ENCODE data around the gene ANKS1A. TPM values are rescaled to one million over a fixed set of nuclear protein-coding genes. Genes with fewer than 3 reads are reported as not detected.

Gene ANKS1A
- polyA plus RNA-seq, 1 of the 3 experiments (the other 2 are of a cell fraction): 7.6 TPM

- 100% methylated on average over 5 of the region's 5 CpGs for WGBS (ENCODE audit: low lambda C conversion rate)
- Histone ChIP-seq H2AFZ (ENCODE audit: low read depth) (no peak overlapping the region), H3K27me3 (ENCODE audit: insufficient read depth) (no peaks in the 10 kb centered on the region), H4K20me1 (ENCODE audit: insufficient read depth) (no peaks in the 10 kb centered on the region), H3K27ac (ENCODE audit: low read depth in 2 of 2, low read length in 1 of 2) (no peak overlapping the region), H3K9me3 (no peaks in the 10 kb centered on the region), H3K36me3 (replicated peaks in 1 of 2; ENCODE audit: control insufficient read depth in 1 of 2, insufficient read depth in 2 of 2, low read length in 1 of 2) (peaks cover 0 to 2% of the 10 kb centered on the region in 2 experiments), H3K9ac (no peak overlapping the region), H3K4me1 (ENCODE audit: control insufficient read depth in 1 of 2, insufficient read depth in 2 of 2, low read depth in 1 of 2, low read length in 1 of 2) (peaks cover 0 to 15% of the 10 kb centered on the region in 2 experiments; a peak in 1 of 4 replicates), H3K4me2 (no peak overlapping the region), H3F3A (replicated peaks; ENCODE audit: insufficient read depth) (no peaks in the 10 kb centered on the region), H3K9me2 (no peaks in the 10 kb centered on the region), H3K4me3 (ENCODE audit: low read depth in 2 of 2, low read length in 1 of 2) (no peak overlapping the region), H3K79me2 (ENCODE audit: insufficient read depth) (no peaks in the 10 kb centered on the region)
- no peak for DNase-seq
- POLR2A ChIA-PET: no interaction called here
- TF ChIP-seq SMC3 (IDR thresholded peaks at IDR 0.05; ENCODE audit: low read depth, low read length) (no peak), NRF1 (IDR thresholded peaks at IDR 0.05; ENCODE audit: low read depth, low read length) (no peak), FOXM1 (IDR thresholded peaks at IDR 0.05; ENCODE audit: low read depth) (no peak), POLR2AphosphoS5 (IDR thresholded peaks at IDR 0.05; ENCODE audit: low read depth, low read length) (no peak), YY1 (IDR thresholded peaks at IDR 0.05; ENCODE audit: low read depth) (no peak), TAF1 (IDR thresholded peaks at IDR 0.05; ENCODE audit: borderline replicate concordance, low read depth, low read length) (no peak), CHD2 (IDR thresholded peaks at IDR 0.05; ENCODE audit: low read length, partially characterized antibody) (no peak), MAX (IDR thresholded peaks at IDR 0.05; ENCODE audit: low read depth) (no peak), GABPA (IDR thresholded peaks at IDR 0.05; ENCODE audit: low read depth) (no peak), GATA2 (CRISPR knock-in tag; IDR thresholded peaks at IDR 0.05) (no peak), CTCF (IDR thresholded peaks at IDR 0.05) (no peak), FOXJ3 (CRISPR knock-in tag; IDR thresholded peaks at IDR 0.05) (no peak), ELF1 (IDR thresholded peaks at IDR 0.05) (no peak), TEAD4 (IDR thresholded peaks at IDR 0.05; ENCODE audit: borderline replicate concordance, insufficient read depth) (no peak), USF1 (IDR thresholded peaks at IDR 0.05; ENCODE audit: borderline replicate concordance, low read depth) (no peak), EZH2phosphoT487 (IDR thresholded peaks at IDR 0.05; ENCODE audit: borderline replicate concordance, low read depth) (no peak), EP300 (IDR thresholded peaks at IDR 0.05; ENCODE audit: borderline replicate concordance in 1 of 2, low read depth in 1 of 2, low read length in 1 of 2) (no peak)
- TF ChIP-seq, protein P1, sequence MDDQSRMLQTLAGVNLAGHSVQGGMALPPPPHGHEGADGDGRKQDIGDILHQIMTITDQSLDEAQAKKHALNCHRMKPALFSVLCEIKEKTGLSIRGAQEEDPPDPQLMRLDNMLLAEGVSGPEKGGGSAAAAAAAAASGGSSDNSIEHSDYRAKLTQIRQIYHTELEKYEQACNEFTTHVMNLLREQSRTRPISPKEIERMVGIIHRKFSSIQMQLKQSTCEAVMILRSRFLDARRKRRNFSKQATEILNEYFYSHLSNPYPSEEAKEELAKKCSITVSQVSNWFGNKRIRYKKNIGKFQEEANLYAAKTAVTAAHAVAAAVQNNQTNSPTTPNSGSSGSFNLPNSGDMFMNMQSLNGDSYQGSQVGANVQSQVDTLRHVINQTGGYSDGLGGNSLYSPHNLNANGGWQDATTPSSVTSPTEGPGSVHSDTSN (IDR thresholded peaks at IDR 0.05): no peak
- TF ChIP-seq, protein P2, sequence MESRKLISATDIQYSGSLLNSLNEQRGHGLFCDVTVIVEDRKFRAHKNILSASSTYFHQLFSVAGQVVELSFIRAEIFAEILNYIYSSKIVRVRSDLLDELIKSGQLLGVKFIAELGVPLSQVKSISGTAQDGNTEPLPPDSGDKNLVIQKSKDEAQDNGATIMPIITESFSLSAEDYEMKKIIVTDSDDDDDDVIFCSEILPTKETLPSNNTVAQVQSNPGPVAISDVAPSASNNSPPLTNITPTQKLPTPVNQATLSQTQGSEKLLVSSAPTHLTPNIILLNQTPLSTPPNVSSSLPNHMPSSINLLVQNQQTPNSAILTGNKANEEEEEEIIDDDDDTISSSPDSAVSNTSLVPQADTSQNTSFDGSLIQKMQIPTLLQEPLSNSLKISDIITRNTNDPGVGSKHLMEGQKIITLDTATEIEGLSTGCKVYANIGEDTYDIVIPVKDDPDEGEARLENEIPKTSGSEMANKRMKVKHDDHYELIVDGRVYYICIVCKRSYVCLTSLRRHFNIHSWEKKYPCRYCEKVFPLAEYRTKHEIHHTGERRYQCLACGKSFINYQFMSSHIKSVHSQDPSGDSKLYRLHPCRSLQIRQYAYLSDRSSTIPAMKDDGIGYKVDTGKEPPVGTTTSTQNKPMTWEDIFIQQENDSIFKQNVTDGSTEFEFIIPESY (IDR thresholded peaks at IDR 0.05; ENCODE audit: borderline replicate concordance, low read depth): no peak
- TF ChIP-seq, protein P3, sequence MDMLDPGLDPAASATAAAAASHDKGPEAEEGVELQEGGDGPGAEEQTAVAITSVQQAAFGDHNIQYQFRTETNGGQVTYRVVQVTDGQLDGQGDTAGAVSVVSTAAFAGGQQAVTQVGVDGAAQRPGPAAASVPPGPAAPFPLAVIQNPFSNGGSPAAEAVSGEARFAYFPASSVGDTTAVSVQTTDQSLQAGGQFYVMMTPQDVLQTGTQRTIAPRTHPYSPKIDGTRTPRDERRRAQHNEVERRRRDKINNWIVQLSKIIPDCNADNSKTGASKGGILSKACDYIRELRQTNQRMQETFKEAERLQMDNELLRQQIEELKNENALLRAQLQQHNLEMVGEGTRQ (IDR thresholded peaks at IDR 0.05; ENCODE audit: borderline replicate concordance, low read depth, low read length): no peak
- CTCF ChIA-PET: no interaction called here
These were observed 146.5 kb downstream of the ANKS1A start for GRCh38 chr6:35035481-35036030.
